IPS-18c (cell line): ENCODE measurements around the gene BMP6.
"Not testable (repeated sequence)": the region's sequence is repeated elsewhere in the genome, so short reads cannot be mapped to it uniquely, and the experiment has no call there.

Experiments
- H3K4me3 ChIP-seq: 2 replicates; pipeline ENCODE4 v1.7.0; 2013; ENCODE audit warnings: low read depth, mild to moderate bottlenecking, low read length, moderate library complexity; ENCODE audit not compliant: insufficient read depth
- H3K9me3 ChIP-seq: one replicate; pipeline ENCODE4 v1.6.1; 2013; ENCODE audit warnings: mild to moderate bottlenecking, low read length, moderate library complexity; ENCODE audit not compliant: control insufficient read depth, insufficient read depth

The BMP6 gene

DNA sequence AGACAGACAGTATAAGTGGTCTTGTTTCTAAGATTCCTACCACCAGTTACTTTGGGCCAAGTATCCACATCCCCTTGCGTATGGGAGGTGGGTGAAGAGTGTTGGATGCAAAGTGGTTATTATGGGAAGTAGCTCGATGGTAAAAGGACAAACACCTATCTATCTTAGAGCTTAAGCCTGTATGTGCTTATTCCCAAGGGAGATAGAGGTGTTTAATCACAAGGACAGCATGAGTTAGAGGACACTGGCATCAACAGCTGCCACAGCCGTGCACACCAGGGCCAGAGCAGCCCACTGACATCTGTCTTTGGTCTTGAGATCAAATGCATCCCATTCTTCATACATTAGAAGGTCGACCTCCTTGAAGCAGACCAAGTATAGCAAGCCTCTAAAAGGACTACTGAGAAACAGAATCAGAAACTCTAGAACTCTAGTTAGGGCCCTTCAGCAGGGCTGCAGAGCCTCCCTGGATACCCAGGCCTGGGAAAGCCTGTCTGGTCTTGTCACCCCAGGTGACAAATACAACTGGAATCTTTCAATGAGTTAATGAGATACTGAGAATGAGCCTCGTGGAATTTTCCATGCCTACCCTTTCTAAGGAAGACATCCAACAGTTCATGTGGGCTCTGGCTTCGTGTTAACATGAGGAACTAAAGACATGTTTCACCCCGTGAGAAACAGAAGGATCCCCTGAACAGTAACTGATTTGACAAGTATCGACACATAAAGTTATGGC, 156.0 kb downstream of the BMP6 start:
- H3K9me3 ChIP-seq: no peaks in the 10 kb centered on the region

DNA sequence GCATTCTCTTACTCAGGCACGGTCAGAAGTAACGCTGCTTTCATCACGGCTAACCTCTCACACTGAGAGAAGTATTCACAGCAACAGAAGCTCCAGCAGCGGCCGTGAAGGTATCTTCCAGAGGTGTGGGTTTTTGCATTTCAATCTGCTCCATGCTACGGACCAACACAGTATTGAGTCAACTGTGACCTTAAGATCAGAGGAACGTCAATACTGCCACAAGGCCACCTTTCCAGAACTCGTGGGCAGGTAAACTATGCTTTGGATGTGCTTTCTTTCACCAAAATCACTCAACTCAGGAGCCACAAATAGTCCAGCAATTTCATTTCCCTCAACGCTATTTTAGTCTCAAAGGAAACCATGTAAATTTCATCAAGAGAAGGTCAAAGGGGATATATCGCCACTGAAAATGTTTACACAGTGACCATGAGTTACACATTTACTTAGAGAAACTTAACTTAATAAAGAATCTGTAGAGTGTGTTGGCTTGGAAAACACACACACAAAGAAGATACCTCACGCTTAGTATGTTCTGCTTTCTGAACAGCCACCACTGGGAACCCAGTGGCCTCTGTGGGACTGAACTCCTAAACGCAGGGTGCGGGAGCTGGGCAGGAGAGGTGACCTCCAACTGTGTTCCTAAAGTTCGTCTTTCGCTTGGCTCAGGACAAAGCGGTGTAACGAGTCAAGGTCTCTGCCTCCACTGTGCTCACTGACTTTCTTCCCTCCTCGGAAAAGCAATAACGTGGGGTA, 156.8 kb downstream of the BMP6 start:
- Histone ChIP-seq H3K9me3 (no peaks in the 10 kb centered on the region), H3K4me3 (no peak overlapping the region)

More for the DNA sequence above, 156.0 kb downstream of the BMP6 start:
- no peak overlapping the region for H3K4me3 ChIP-seq

DNA sequence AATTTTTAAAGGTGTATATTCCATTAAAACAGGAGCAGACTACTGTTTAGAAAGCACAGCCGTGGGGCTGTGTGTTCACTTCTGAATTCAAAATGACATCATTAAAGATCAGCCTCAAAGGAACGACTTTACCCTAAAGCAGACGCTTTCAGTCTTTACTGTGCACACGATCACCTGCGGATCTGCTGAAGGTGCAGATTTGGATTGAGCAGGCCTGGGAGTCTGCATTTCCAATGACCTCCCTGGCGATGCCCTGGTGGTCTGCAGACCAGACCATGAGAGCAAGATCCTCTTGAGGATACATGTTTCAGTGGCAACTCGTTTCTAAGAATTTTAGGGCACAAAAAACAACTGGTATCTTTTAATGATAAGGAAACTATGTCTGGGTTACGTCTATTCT, 157.5 kb downstream of the BMP6 start:
- Histone ChIP-seq H3K4me3 (no peak overlapping the region), H3K9me3 (no peaks in the 10 kb centered on the region)

DNA sequence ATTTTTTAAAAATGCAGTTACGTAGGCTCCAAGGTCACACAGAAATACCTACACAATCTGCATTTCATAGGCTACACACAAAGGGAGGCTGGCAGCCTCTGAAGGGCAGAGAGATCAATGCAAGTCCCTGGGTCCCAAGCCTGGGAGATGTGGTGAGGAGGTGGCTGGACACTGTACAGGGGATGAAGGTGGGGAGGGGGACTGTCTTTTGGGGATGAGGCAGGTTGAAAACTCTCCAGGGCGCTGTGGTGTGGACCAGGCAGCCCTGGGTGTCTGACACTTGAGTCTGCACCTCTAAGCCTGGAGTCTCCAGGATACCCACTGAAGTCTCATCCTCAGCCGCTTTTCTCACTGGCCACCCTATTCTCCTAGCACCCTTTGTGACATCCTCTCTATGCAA, 160.2 kb downstream of the BMP6 start:
- no peaks in the 10 kb centered on the region for H3K9me3 ChIP-seq
- H3K4me3 ChIP-seq: no peak overlapping the region

DNA sequence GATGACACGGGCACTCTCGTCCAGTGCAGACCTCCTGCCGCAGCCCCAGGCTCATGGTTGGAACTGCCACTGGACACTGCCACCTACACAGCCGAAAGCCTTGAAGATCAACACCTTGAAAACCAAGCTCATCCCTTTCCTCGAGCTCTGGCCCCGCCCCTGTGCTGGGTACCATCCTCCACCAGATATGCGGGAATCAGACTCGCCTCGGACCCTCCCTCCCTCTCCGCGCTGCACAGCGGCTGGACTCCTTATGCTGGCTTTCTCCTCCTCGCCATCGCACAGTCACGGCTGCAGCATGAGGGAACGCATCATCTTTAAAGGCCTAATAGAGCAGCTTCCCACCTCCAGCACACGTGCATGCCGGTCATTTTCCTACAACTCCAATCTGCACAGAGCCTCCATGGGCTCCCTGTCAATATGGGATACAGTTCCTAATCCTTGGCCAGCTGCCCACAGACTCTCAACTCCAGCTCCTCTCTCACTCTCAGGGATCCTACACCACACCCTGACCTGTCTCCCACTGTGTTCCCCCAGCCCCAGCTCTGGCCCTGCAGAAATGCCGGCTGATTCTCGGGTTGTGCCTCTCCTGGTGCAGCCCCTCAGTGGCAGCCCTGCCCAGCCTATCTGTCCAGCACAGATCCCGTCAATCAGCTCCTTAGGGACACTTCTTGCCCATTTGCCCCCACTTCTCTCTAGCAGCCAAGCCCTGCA, 161.5 kb downstream of the BMP6 start:
- H3K9me3 ChIP-seq: no peaks in the 10 kb centered on the region

DNA sequence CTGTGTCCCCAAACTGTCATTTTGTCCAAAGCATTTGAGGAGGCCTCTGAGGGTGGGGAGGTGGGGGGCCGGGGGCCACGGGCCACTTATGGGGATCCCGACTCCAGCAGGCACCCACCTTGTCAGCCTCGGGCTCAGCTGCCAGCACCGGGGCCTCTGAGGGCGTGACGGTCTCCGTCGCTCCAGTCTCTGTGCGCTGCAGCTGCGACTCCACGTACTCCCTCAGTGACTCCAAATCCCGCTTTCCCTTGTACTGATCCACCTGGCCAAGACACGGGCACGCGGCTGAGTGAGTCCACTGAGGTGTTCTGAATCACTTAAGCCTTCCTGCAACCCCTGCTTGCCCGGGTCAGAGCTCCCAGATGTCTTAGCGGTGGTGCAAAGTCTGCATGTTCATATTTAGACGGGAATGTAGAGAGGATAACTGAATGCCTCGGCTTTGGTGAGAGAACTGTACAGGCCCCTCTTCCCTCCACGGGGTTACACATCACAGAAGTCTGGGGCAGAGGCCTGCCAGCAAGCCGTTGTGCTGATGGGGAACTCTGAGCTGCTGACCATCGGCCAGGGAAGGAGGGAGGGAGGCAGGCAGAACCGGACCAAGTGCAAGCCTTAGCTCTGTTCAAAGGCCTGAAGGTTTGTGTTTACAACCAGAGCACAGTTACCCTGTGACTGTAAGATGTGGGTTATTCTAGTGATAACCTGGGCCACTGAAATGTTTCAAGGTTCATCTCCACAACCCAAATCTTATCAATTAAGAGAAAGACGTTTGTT, 162.9 kb downstream of the BMP6 start:
- Histone ChIP-seq H3K4me3 (no peak overlapping the region), H3K9me3 (no peaks in the 10 kb centered on the region)

More for the DNA sequence above, 161.5 kb downstream of the BMP6 start:
- no peak overlapping the region for H3K4me3 ChIP-seq

DNA sequence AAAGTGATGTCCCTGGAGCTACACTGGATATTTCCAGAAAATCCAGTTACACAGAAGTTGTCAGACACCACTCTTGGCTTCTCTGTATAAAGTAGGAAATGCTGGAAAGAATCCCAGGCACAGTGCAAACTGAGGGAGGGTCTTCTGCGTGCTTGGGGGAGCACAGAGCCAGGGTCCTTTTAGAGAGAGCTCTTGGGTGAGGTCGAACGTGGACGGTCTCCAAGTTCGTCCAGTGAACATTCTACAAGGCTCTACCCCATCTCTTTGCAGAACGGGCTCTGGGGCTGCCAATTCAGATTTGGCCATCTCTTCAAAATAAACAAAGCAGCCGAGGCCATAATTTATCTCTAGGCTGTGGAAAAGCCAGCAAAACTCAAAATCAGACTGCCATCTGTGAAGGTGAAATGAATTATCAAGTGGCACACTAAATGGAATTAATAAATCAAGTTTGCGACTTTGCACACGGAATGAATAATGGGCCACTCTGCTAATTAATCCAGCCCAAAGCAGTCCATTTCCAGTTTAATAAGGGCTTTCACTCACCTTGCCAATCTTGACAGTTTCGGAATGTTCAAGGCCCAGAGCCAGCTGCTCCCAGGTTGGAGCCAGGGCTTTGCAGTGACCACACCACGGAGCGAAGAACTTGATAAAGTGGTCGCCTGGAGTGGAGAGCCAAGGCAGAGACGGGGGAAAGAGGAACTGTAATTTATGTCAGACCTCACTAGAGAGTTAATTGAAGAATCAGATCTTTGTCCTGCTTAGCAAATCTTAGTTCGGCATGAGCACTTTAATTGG, 165.4 kb downstream of the BMP6 start:
- no peak overlapping the region for H3K4me3 ChIP-seq
- H3K9me3 ChIP-seq: no peaks in the 10 kb centered on the region

DNA sequence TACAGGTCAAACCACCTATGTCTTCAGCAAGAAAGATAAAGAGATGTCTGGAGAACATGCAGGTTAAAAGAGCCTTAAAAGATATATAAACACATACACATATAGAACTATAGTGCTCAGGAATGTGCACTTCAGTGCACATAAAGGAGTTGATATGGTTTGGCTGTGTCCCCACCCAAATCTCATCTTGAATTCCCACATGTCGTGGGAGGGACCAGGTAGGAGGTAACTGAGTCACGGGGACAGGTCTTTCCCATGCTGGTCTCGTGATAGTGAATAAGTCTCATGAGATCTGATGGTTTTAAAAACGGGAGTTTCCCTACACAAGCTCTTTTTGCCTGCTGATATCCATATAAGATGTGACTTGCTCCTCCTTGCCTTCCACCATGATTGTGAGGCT, 166.5 kb downstream of the BMP6 start:
- H3K4me3 ChIP-seq, H3K9me3 ChIP-seq: not testable (repeated sequence)

DNA sequence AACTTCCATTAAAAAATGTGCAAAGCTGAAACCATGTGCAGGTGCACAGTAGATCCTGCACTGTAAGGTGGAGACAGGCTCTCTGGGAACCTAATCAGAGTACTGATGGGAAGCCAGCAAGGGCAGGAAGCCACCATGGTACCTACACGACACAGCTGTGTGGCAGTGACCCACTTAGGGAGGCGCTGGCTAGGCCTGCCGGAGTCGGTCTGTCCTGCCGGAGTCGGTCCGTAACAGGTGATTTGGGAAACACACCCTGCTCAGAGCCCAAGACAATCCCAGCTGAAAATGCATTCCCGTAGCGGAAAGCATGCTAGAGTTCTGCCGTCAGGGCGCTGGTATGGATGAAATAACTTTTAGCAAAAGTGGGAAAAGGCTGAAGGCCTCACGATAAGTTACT, 167.4 kb downstream of the BMP6 start:
- no peak overlapping the region for H3K4me3 ChIP-seq
- H3K9me3 ChIP-seq: no peaks in the 10 kb centered on the region

DNA sequence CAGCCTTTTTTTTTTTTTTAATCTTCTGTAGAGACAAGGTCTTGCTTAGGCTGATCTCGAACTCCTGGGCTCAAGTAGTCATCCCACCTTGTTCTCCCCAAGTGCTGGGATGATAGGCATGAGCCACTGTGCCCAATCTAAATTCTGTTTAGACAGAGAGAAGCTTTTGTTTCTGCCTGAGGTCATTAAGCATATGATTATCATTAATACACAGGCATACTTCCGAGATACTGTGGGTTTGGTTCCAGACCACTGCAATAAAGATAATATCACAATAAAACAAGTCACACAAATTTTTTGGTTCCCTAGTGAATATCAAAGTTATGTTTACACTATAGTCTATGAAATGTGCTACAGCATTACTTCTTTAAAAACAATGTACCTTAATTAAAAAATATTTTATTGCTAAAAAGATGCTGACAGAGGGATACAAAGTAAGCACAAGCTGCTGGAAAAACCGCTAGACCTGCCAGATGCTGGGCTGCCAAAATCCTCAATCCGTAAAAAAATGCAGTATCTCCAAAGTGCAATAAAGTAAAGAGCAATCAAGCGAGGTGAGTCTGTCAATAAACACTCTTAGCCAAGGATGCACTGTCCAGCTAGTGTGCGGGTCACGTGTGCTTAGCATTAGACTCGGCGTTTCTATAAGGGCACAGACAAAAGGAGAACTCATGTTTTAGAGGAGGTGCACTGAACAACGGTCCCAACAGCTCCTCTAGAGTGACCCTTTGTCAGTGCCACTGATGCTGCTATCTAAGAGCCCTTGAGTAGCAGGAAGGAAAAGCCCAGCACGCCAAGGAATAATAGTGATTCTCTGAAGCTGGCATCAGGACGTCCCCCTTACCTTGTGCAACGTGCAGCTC, 168.6 kb downstream of the BMP6 start:
- no peak overlapping the region for H3K4me3 ChIP-seq
- no peaks in the 10 kb centered on the region for H3K9me3 ChIP-seq

DNA sequence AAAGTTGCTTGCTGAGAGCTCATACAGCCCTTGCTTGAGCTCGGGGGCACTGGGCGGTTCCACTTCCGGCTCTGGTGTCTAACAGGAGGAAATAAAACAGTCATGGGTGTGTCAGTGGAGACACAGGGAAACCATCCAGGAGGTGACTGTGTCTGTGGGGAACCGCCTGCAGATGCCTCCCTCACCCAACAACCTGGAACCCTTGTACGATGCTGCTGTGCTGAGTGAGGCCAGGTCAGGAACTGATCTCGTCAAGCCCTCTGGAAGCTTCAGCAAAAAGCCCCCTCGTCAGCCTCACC, 169.2 kb downstream of the BMP6 start:
- H3K9me3 ChIP-seq: no peaks in the 10 kb centered on the region

DNA sequence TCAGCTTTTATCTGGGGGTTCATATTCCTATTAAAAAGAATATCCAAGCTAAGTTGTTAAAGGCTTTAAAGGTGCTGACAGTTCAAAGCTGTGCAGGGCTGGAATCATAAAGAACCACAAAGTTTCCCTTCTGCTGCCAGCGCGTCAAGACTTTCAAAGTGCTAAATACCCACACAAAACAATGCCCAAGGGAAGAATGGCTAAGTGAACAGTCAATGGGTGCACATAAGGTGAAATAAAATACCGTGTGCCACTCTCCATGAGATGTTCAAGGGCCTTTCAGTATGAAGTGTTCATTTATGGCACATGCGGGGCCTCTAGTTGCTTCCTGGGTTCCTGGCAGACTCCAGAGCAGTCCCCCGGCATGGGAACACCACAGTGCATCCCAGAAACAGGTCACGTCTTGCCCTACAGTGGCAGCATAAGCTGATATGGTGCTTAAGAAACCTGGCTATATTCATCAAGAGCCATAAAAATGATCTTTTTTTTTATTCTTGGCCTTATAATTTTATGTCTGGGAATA, 170.6 kb downstream of the BMP6 start:
- H3K4me3 ChIP-seq: no peak overlapping the region
- no peaks in the 10 kb centered on the region for H3K9me3 ChIP-seq

More for the DNA sequence above, 169.2 kb downstream of the BMP6 start:
- H3K4me3 ChIP-seq: no peak overlapping the region

DNA sequence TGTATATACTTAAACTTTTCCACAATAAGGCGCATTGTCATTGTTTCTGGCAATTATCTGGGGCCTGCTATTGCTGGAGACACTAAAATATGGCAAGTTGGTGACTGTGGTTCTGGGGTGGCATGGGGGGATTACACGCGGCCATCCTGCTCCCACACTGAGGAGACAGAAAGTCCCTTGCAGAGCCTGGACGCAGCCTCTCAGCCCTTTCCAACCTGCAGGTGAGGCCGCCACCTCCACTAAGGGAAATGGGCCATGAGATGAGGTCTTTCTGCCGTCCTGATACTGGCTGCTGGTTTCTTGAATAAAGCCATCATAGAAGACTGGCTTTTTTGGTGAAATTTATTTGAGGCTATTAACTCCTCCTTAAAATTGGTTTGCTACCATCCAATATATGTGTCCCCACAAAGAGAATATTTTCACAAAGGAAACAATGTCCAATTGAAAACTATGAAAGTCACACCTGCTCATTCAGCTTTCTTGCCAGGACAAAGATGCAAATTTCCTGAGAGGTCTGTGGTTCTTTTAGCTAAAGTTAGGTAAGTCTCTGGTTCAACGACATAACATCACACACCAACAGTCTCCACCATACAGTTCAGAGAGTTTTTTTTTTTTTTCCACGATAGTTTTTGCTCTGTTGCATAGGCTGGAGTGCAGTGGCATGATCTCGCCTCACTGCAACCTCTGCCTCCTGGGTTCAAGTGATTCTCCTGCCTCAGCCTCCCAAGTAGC, 171.7 kb downstream of the BMP6 start:
- H3K4me3 ChIP-seq: no peak overlapping the region
- H3K9me3 ChIP-seq: no peaks in the 10 kb centered on the region

DNA sequence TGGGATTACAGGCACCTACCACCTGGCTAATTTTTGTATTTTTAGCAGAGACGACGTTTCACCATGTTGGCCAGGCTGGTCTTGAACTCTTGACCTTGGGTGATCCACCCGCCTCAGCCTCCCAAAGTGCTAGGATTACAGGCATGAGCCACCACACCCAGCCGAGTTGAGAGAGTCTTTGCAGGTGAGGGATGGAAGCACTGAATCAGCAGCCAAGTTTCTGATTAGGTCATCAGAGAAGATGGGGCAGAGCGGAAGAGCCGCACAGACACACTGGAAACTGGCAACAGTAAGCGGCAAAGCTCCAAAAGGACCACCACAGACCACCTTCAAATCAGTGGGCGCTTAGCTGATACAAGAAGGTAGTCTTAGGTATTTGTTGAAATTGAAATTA, 172.3 kb downstream of the BMP6 start:
- H3K4me3 ChIP-seq, H3K9me3 ChIP-seq: not testable (repeated sequence)

DNA sequence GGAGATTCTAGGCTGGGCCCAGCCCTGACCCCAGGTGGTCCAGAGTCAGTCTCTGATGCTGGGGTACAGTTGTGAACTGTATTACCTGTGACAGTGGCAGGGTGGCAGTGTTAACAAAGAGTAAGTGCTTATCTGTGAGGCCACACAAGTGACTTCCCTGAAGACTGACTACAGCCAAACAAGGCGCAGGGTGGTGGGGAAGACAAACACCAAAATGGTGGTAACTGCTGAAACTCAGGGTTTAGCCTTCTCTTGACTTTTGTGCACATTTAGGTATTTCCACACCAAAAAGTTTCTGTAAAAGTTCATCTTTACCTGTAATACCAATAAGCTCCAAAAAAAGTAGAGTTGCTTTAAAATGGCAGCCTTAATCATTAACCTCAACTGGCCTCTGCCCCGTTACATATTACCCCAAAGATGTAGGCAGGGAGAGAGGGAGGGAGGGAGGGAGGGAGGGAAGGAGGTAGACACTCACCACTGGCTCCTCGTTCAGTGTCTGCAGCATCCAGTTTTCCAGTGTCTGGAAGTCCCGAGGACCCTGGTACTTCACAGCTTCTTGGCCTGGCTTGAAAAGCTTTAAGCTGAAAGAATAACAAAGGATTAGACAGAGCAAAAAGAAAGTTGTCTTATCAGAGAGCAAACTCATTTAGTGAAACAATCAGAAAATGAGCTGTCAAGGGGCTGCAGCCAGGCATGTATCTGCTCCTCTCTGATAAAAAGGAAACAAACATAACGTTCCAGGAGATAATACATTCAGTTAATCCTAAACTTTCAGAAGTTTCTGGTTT, 173.4 kb downstream of the BMP6 start:
- H3K9me3 ChIP-seq: no peaks in the 10 kb centered on the region
- no peak overlapping the region for H3K4me3 ChIP-seq
